MM.1S (cell line): ENCODE results near the gene OXT.

Experiments
- CTCF ChIP-seq: fragments of 300-600 bp; sonication (generic); IDR thresholded peaks from 2 replicates; pipeline ENCODE4 v1.5.1; 2016; ENCODE audit warnings: antibody characterized with exemption, low read length, mixed read lengths
- EZH2 ChIP-seq: fragments of 300-600 bp; sonication (generic); optimal IDR thresholded peaks from 2 replicates; pipeline ENCODE3; 2017; ENCODE audit warnings: low read depth, mild to moderate bottlenecking, antibody characterized with exemption, low read length, mixed read lengths
- EZH2phosphoT487 ChIP-seq: fragments of 300-600 bp; sonication (generic); IDR thresholded peaks from 2 replicates; pipeline ENCODE4 v1.6.1; 2018; ENCODE audit warnings: antibody characterized with exemption, low read length

GRCh38 chr20:3027987-3028386 is 43.4 kb upstream of the OXT start:
- no peak for TF ChIP-seq EZH2
- TF ChIP-seq CTCF, result no peak
- no peak for TF ChIP-seq EZH2phosphoT487
